Measurements from ENCODE around the gene CCDC24. TPM values are rescaled to one million over a fixed set of nuclear protein-coding genes. Genes with fewer than 3 reads are reported as not detected.

CCDC24 gene
- total RNA-seq, 1 donor from 2014 or later = 14.5 TPM

- intact Hi-C loops (cut with DNase I) = no loop called here
- no peak overlapping the region for H3K4me3 ChIP-seq
- TF ChIP-seq POLR2A (IDR thresholded peaks at IDR 0.05) = no peak
- TF ChIP-seq CTCF (IDR thresholded peaks at IDR 0.05) = no peak
- no peak for TF ChIP-seq POLR2AphosphoS5 (IDR thresholded peaks at IDR 0.05; ENCODE audit: insufficient read depth in 1 of 2, low read depth in 1 of 2)
- H3K9me3 ChIP-seq = no peaks in the 10 kb centered on the region
- H3K27me3 ChIP-seq = no peaks in the 10 kb centered on the region
- no peak for DNase-seq (ENCODE audit: extremely low spot score in 2 of 2)
- H3K27ac ChIP-seq = no peak overlapping the region
- H3K36me3 ChIP-seq = peaks cover 0 to 8% of the 10 kb centered on the region in 2 donors
- H3K4me1 ChIP-seq = peaks cover 11% of the 10 kb centered on the region
These were observed 4.7 kb upstream of the CCDC24 start for GRCh38 chr1:43986712-43987111.

GRCh38 chr1:43987159-43987902, 4.1 kb upstream of the CCDC24 start:
- TF ChIP-seq CTCF (IDR thresholded peaks at IDR 0.05) = no peak
- TF ChIP-seq POLR2A (IDR thresholded peaks at IDR 0.05) = no peak
- TF ChIP-seq POLR2AphosphoS5 (IDR thresholded peaks at IDR 0.05; ENCODE audit: insufficient read depth in 1 of 2, low read depth in 1 of 2) = no peak
- Histone ChIP-seq H3K27ac (no peak overlapping the region), H3K27me3 (no peaks in the 10 kb centered on the region), H3K4me3 (no peak overlapping the region), H3K9me3 (no peaks in the 10 kb centered on the region), H3K4me1 (peaks cover 17% of the 10 kb centered on the region), H3K36me3 (peaks cover 0 to 8% of the 10 kb centered on the region in 2 donors)
- DNase-seq (ENCODE audit: extremely low spot score in 2 of 2) = no peak
- intact Hi-C loops (cut with DNase I) = no loop called here

GRCh38 chr1:43990271-43991199, 864 bp upstream of the CCDC24 start:
- no peak for TF ChIP-seq CTCF (IDR thresholded peaks at IDR 0.05)
- DNase-seq (ENCODE audit: extremely low spot score in 2 of 2) = no peak
- Histone ChIP-seq H3K27me3 (no peaks in the 10 kb centered on the region), H3K27ac (peak overlapping the region; percentile 66), H3K9me3 (no peaks in the 10 kb centered on the region), H3K4me3 (peak overlapping the region; percentile 77), H3K4me1 (peaks cover 18% of the 10 kb centered on the region), H3K36me3 (no peaks in the 10 kb centered on the region)
- intact Hi-C loops (cut with DNase I) = no loop called here

- TF ChIP-seq POLR2A (IDR thresholded peaks at IDR 0.05) (no peak), POLR2AphosphoS5 (IDR thresholded peaks at IDR 0.05; ENCODE audit: insufficient read depth in 1 of 2, low read depth in 1 of 2) (no peak), CTCF (IDR thresholded peaks at IDR 0.05) (no peak)
- H3K27ac ChIP-seq = peak overlapping the region; percentile 66
- H3K36me3 ChIP-seq = no peaks in the 10 kb centered on the region
- no peaks in the 10 kb centered on the region for H3K27me3 ChIP-seq
- H3K9me3 ChIP-seq = no peaks in the 10 kb centered on the region
- intact Hi-C loops (cut with DNase I) = no loop called here
- peaks cover 18% of the 10 kb centered on the region for H3K4me1 ChIP-seq
- peak overlapping the region; percentile 77 for H3K4me3 ChIP-seq
- DNase-seq (ENCODE audit: extremely low spot score in 2 of 2) = no peak
These were observed 261 bp upstream of the CCDC24 start for GRCh38 chr1:43991200-43991475.
